ENCODE measurements around the gene MYL6.
A peak's percentile ranks its signal among the peaks of the same experiment; 100 is the strongest.

DNA sequence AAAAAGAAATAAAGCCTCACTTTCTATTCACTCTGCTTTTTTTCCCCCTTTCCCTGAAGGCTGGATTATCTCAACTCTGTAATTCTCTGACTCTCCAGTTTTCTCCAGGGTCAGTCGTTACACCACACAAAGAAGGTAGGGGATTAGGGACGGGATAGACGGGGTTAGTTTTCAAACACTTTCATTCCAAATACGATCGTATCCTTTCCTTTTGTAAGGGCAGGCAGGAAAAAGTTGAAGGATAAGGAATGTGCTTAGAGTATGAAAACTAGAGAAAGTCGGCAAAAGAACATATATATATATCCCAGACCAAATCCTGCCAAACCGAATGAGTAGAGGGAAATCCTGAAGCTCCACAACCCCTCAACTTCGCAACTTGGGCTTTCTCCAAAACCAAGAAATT lies 30.7 kb upstream of the MYL6 start:
- TF ChIP-seq CTCF (IDR thresholded peaks at IDR 0.05) (peak in 1 of 4 experiments; percentile 12), POLR2A (IDR thresholded peaks at IDR 0.05) (peak in 1 of 2 donors; percentile 75)

Measured in uterus (tissue), 2 donors.